Measurements from ENCODE around the gene TMEM225B.

- TF ChIP-seq CTCF (IDR thresholded peaks at IDR 0.05) (no peak), POLR2A (IDR thresholded peaks at IDR 0.05) (no peak)
Measured at GRCh38 chr7:99618726-99619125, 20.7 kb downstream of the TMEM225B start.

All from ovary (tissue), 3 donors.